ENCODE results near the gene BCAM. TPM values are rescaled to one million over a fixed set of nuclear protein-coding genes. Genes with fewer than 3 reads are reported as not detected.

BCAM gene
- total and polyA plus RNA-seq, 10 of the 15 experiments (the other 5 are each of a cell fraction or from before 2014, with no cell fraction given): 0.10 to 0.64 TPM; not detected in 8

DNA sequence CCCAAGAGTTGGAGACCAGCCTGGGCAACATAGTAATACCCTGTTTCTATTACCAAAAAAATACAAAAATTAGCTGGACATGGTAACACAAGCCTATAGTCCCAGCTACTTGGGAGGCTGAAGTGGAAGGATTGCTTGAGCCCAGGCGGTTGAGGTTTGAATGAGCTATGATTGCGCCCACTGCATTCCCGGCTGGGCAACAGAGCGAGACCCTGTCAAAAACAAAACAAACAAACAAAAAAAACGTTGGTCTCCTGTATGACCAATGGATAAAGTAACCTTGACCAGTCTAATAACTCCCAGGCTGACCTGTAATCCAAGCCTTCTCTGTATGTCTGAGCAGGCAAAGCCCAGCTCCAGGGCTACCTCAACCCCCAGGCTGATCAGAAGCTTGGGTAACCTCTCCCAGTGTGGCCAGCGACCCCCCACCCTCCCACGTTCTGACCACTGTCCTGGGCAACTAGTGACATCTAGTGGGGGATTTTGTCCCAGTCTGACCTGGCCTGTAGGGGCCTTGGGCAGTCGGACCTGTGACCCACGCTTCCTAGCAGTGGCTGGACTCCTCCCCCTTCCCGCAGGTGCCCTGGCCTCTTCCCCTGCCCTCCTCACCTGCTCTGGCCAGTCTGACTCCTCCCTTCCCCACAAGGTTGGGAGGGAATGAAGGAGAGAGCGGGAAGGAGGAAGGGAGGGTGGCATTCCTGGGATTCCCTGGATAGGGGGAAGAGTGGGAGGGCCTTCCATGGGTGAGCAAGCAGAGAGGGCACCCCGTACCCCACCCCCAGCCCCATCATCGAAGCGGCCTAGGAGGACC lies 1.0 kb upstream of the BCAM start:
- BruUV-seq (replicated peaks): no TSS peak
- ChIA-PET CTCF (interaction anchor here (0.8 to 3.7 kb wide), 9 partner anchors 9 to 151 kb away, joined by 3 to 16 read pairs (median 5); no protein-coding TSS in a partner anchor), POLR2A (no interaction called here), RAD21 (ENCODE audit: unreplicated experiment) (interaction anchor here (1.0 to 1.6 kb wide), 3 partner anchors 23 to 118 kb away, joined by 3 to 6 read pairs (median 5); no protein-coding TSS in a partner anchor), SMC1A (ENCODE audit: uncharacterized antibody, unreplicated experiment) (interaction anchor here (0.9 to 1.3 kb wide), 5 partner anchors 34 to 153 kb away, joined by 3 to 4 read pairs (median 3); no protein-coding TSS in a partner anchor)
- Histone ChIP-seq H3K79me2 (ENCODE audit: control insufficient read depth, insufficient read depth, low read length) (no peaks in the 10 kb centered on the region), H3K9ac (ENCODE audit: control insufficient read depth, insufficient read depth, low read length) (no peak overlapping the region), H3K27ac (ENCODE audit: control insufficient read depth, insufficient read depth) (no peak overlapping the region), H3K4me2 (ENCODE audit: control insufficient read depth, insufficient read depth) (no peak overlapping the region), H3K9me3 (replicated peaks; ENCODE audit: control insufficient read depth, insufficient read depth, low read length) (no peaks in the 10 kb centered on the region), H4K20me1 (ENCODE audit: control insufficient read depth, insufficient read depth) (no peaks in the 10 kb centered on the region), H2AFZ (ENCODE audit: control insufficient read depth, low read depth, low read length) (no peak overlapping the region), H3K36me3 (ENCODE audit: control insufficient read depth in 2 of 2, insufficient read depth in 2 of 2, low read length in 1 of 2) (no peaks in the 10 kb centered on the region), H3K27me3 (replicated peaks in 1 of 2; ENCODE audit: control insufficient read depth in 2 of 2, insufficient read depth in 2 of 2, low read length in 1 of 2) (no peaks in the 10 kb centered on the region; a peak in 2 of 4 replicates), H3K4me3 (no peak overlapping the region), H3K4me1 (ENCODE audit: control insufficient read depth, insufficient read depth, low read length) (no peaks in the 10 kb centered on the region)
- intact Hi-C loops (cut with micrococcal nuclease; ENCODE audit: unreplicated experiment) (no loop called here), in situ Hi-C loops (cut with MboI) (no loop called here)
- FAIRE-seq (no peak), ATAC-seq (peak; percentile 76), DNase-seq (ENCODE audit: low read depth, low spot score) (no peak)
- 8% methylated on average over 12 of the region's 14 CpGs for WGBS (ENCODE audit: insufficient coverage, insufficient replicate concordance, low lambda C conversion rate, missing lambda C conversion rate)
- TF ChIP-seq BHLHE40 (IDR thresholded peaks at IDR 0.05; ENCODE audit: borderline replicate concordance in 1 of 2, low read depth in 2 of 2, low read length in 1 of 2) (no peak), NFXL1 (IDR thresholded peaks at IDR 0.05; ENCODE audit: borderline replicate concordance) (no peak), SMAD5 (IDR thresholded peaks at IDR 0.05; ENCODE audit: low read depth) (no peak), ZNF274 (IDR thresholded peaks at IDR 0.05; ENCODE audit: insufficient read depth, insufficient read length) (no peak), SUZ12 (IDR thresholded peaks at IDR 0.05; ENCODE audit: unreplicated experiment) (no peak), ZBED1 (IDR thresholded peaks at IDR 0.05; ENCODE audit: borderline replicate concordance) (no peak), RB1 (IDR thresholded peaks at IDR 0.05; ENCODE audit: borderline replicate concordance) (no peak)
- TF ChIP-seq, protein P1, sequence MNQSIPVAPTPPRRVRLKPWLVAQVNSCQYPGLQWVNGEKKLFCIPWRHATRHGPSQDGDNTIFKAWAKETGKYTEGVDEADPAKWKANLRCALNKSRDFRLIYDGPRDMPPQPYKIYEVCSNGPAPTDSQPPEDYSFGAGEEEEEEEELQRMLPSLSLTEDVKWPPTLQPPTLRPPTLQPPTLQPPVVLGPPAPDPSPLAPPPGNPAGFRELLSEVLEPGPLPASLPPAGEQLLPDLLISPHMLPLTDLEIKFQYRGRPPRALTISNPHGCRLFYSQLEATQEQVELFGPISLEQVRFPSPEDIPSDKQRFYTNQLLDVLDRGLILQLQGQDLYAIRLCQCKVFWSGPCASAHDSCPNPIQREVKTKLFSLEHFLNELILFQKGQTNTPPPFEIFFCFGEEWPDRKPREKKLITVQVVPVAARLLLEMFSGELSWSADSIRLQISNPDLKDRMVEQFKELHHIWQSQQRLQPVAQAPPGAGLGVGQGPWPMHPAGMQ (IDR thresholded peaks at IDR 0.05; ENCODE audit: borderline replicate concordance): no peak
- TF ChIP-seq, protein P2, sequence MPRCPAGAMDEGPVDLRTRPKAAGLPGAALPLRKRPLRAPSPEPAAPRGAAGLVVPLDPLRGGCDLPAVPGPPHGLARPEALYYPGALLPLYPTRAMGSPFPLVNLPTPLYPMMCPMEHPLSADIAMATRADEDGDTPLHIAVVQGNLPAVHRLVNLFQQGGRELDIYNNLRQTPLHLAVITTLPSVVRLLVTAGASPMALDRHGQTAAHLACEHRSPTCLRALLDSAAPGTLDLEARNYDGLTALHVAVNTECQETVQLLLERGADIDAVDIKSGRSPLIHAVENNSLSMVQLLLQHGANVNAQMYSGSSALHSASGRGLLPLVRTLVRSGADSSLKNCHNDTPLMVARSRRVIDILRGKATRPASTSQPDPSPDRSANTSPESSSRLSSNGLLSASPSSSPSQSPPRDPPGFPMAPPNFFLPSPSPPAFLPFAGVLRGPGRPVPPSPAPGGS (IDR thresholded peaks at IDR 0.05; ENCODE audit: borderline replicate concordance, insufficient read depth, low read depth, low read length, poor library complexity, severe bottlenecking): no peak
- TF ChIP-seq, protein P3, sequence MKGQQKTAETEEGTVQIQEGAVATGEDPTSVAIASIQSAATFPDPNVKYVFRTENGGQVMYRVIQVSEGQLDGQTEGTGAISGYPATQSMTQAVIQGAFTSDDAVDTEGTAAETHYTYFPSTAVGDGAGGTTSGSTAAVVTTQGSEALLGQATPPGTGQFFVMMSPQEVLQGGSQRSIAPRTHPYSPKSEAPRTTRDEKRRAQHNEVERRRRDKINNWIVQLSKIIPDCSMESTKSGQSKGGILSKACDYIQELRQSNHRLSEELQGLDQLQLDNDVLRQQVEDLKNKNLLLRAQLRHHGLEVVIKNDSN (IDR thresholded peaks at IDR 0.05; ENCODE audit: borderline replicate concordance, extremely low read length, insufficient read depth, low read depth, low read length): no peak
- TF ChIP-seq, protein P4, sequence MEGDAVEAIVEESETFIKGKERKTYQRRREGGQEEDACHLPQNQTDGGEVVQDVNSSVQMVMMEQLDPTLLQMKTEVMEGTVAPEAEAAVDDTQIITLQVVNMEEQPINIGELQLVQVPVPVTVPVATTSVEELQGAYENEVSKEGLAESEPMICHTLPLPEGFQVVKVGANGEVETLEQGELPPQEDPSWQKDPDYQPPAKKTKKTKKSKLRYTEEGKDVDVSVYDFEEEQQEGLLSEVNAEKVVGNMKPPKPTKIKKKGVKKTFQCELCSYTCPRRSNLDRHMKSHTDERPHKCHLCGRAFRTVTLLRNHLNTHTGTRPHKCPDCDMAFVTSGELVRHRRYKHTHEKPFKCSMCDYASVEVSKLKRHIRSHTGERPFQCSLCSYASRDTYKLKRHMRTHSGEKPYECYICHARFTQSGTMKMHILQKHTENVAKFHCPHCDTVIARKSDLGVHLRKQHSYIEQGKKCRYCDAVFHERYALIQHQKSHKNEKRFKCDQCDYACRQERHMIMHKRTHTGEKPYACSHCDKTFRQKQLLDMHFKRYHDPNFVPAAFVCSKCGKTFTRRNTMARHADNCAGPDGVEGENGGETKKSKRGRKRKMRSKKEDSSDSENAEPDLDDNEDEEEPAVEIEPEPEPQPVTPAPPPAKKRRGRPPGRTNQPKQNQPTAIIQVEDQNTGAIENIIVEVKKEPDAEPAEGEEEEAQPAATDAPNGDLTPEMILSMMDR (IDR thresholded peaks at IDR 0.05 in 2 of 3, conservative IDR thresholded peaks at IDR 0.05 in 1 of 3; ENCODE audit: control insufficient read depth in 2 of 3, extremely low read depth in 1 of 3, insufficient read depth in 1 of 3, low read depth in 3 of 3, low read length in 3 of 3): peak; percentile 11 to 44 (median 40); a peak in 3 of 6 replicates
